Stimulated activated naive CD4-positive, alpha-beta T cell (primary cell): ENCODE measurements around the gene SIT1.
A peak's percentile ranks its signal among the peaks of the same experiment; 100 is the strongest.

Experiments
- DNase-seq, 6 experiments: peaks; one replicate each; lab custom pipeline; 2025; lab: John Stamatoyannopoulos, UW

SIT1 gene

DNA sequence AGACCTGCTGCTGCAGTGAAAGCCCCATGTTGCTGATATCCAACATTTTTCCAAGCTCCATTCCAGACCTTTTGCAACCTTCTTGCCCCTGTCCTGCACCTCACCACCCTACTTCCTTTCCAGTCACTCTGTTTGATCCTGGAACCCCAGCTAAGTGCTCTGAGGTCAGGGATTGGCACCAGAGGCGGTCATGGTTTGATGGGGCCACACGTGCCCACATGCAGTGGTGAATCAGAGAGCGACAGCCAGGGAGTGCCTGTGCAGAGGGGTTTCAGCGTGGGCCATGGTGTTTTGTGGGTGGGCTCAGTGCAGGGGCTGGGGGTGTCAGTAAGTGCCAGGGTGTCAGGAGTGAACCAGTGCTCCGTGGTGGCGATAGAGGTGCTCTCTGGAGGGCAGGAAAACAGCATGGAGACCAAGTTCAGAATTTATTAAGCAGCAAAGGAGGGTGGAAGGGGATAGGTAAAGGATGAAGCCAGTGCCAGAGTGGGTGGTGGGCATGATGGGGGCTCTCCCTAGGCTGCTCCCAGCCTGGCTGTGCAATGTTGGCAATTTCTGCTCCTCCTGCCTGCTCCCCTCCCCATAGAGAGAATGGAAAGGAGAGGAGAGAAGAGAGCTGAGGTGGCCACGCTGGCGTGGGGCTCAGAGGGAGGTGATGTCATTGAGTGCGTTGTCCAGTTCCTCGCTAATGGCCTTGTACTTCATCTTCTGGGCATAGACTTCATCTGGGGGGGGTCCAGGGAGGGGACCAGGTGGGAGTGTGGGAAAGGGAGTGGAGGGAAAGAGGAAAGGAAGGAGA lies 32.0 kb upstream of the SIT1 start:
- DNase-seq: no peak

GRCh38 chr9:35682051-35682450 lies 31.3 kb upstream of the SIT1 start:
- no peak for DNase-seq

DNA sequence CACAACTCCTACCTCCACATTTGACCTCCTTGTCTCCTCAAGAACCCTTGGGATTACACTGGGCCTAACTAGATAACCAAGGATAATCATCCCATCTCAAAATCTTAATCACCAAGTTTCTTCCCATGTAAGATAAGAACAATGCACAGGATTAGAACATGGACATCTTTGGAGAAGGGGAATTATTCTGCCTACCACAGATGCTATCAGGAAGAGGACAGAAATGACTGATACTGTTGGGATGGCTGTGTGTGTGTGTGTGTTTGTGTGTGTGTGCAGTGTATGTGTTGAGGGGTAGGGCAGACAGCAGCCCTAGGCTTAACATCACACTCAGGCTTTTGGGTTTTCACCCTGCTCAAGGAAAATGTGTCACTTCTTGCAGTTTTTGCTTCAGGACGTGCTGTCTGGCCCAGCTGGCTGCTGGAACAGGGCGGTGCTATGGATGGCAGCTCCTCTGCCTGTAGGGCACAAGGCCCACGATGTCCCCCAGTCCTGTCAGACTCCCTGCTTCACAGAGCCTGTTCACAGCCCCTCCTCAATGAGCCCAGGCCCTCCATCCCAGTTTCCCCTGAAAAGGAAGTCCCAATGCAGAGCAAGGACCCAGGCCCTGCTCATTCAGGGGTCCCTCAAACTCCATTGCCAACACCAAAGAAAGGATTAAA lies 30.7 kb upstream of the SIT1 start:
- DNase-seq: no peak

GRCh38 chr9:35680331-35681105 lies 29.8 kb upstream of the SIT1 start:
- DNase-seq: no peak

- no peak for DNase-seq
Observed at GRCh38 chr9:35679766-35680330, 29.1 kb upstream of the SIT1 start.

DNA sequence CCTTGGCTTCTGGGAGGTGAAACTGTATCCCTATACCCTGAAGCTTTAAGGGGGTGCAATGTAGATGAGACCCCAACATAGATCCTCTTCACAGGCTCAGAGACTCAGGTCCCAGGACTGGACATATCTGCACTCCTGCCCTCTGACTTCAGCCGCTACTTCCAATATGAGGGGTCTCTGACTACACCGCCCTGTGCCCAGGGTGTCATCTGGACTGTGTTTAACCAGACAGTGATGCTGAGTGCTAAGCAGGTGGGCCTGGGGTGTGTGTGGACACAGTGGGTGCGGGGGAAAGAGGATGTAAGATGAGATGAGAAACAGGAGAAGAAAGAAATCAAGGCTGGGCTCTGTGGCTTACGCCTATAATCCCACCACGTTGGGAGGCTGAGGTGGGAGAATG lies 28.4 kb upstream of the SIT1 start:
- DNase-seq: no peak

- peak in 4 of 6 experiments; percentile 20 to 43 (median 30) for DNase-seq
Observed at GRCh38 chr9:35675732-35676392, 25.1 kb upstream of the SIT1 start.

GRCh38 chr9:35675204-35675603 lies 24.5 kb upstream of the SIT1 start:
- DNase-seq: no peak

GRCh38 chr9:35674025-35674361 lies 23.3 kb upstream of the SIT1 start:
- DNase-seq: no peak

DNA sequence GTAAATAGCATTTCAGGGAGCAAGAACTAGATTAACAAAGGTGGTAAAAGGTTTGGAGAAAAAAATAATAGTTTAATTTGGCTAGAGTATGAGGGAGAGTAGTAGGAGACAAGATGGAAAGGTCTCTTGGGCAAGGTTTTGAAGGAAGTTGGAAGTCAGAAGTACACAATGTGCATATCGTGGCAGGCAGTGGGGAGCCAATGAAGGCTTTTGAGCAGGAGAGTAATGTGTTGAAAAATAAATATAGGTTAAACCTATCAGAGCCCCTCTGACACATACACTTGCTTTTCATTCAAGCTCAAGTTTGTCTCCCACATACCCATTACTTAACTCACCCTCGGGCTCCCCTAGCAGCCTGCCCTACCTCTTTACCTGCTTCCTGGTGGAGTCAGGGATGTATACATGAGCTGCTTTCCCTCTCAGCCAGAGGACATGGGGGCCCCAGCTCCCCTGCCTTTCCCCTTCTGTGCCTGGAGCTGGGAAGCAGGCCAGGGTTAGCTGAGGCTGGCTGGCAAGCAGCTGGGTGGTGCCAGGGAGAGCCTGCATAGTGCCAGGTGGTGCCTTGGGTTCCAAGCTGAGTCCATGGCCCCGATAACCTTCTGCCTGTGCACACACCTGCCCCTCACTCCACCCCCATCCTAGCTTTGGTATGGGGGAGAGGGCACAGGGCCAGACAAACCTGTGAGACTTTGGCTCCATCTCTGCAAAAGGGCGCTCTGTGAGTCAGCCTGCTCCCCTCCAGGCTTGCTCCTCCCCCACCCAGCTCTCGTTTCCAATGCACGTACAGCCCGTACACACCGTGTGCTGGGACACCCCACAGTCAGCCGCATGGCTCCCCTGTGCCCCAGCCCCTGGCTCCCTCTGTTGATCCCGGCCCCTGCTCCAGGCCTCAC lies 22.6 kb upstream of the SIT1 start, which contains the start of gene CA9:
Gene CA9 (plus strand): TSS at position 797 of the 893 bp plus-strand sequence. CDS start 32 bp downstream, at position 829.
- no peak for DNase-seq

- no peak for DNase-seq
Observed at GRCh38 chr9:35669331-35670145, 18.8 kb upstream of the SIT1 start.

- DNase-seq: no peak
Observed at GRCh38 chr9:35667939-35668338, 17.2 kb upstream of the SIT1 start.

DNA sequence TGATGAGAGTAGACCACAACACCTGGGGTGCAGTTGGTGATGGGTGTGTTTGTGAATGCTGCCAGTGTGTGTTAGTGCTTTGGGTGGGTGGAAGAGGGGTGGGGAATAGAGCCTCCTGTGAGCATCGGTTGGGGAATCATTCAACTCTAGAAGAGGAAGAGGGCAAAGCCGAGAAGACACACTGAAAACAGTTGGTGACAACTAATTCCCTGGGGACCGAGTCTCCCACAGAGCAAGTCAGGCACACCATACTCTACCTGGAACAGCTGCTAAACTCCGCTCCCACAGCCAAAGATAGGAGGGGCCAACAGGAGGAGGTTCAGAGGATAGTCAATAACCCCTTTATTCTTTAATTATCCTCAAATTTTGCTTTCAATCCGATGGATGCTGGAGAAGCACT lies 15.8 kb upstream of the SIT1 start:
- DNase-seq: no peak

- DNase-seq: no peak
Observed at GRCh38 chr9:35666045-35666444, 15.3 kb upstream of the SIT1 start.

- DNase-seq: no peak
Observed at GRCh38 chr9:35665471-35665818, 14.7 kb upstream of the SIT1 start.

DNA sequence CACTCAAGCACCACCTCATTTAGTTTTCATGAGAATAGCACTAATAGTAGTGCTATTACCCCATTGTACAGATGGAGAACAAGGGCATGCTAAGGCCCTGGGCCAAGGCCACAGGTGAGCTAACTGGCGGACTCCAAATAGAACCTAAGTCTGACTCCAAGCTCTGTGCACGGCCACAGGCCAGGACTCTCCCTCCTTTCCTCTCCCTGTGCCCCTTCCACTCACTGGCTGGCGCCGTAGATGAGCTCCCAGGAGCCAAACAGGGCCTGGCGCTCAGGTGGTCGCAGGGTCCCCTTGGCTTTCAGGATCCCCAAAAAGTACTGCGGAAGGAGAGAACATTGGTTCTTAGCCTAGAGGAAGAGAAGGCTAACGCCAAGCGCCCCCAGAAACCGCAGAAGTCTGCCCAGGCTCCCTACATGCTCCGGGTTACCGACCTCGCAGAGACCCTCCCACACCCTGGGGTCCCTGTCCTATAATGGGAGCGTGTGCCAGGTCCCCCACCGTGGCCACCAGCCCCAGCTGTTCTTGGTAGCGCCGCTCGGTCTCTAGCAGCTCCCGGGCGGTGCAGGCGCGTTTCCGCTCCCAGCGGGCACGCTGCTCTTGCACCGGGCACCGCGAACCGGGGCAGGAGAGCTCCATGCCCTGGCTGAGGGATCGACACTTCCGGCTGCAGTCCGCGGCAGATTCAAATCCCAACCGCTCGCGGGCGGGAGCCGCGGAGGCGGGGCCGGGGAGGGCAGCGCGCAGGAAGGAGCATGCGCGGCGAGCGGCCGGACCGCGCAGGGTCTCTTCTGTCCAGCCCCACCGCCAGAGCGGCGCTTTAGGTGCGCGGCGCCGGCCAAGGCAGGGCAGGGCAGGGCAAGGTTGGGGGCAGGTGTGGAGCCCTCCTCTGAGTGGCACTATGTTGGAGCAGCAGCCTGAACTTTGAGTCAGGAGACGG lies 14.1 kb upstream of the SIT1 start, which contains the start of gene ARHGEF39:
Gene ARHGEF39 (minus strand): TSS at position 665 of the 940 bp plus-strand sequence. CDS start 26 bp downstream, at position 639.
- DNase-seq: peak; percentile 13 to 68 (median 47)

- no peak for DNase-seq
Observed at GRCh38 chr9:35662437-35662836, 11.7 kb upstream of the SIT1 start.

DNA sequence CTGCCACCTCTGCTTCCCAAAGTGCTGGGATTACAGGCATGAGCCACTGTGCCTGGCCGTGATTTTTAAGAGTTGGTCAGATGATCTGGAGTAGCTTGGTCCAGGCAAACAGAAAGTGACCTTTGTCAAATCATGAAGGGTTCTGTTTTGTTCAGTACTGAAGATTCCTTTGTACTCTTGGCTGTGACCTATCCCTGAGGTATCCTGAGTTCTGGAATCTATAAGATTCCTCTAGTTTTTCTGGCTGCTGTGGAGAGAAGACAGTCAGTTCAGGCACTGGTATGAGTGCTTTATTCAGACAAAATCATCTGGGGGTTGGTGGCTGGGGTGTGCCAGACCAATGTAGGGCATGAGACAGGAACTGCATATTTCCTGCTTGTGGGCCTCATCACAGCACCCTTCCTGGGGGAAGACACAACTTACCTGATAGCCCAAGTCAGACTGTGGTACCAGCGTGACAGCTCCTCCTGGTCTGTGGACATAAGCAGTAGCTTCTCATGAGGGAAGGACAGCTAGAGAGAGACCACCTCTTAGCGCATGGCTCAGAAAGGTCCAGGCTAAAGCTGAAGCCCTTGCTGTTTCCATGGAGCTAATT lies 11.1 kb upstream of the SIT1 start:
- DNase-seq: peak in 3 of 6 experiments; percentile 11 to 29 (median 13)
